K562 (cell line): ENCODE measurements around the gene DYRK2. TPM values are rescaled to one million over a fixed set of nuclear protein-coding genes. Genes with fewer than 3 reads are reported as not detected.

Source experiments
- ATAC-seq: fragments of 200-7000 bp; cut with Tn5 transposase; 3 replicates; pipeline ENCODE4 v1.9.1; 2020; ENCODE audit warnings: moderate library complexity
- BruUV-seq: library from RNA; stranded (reverse); fragments of 400-500 nt; replicated peaks from 2 replicates; lab custom pipeline; 2021; lab: Mats Ljungman, UMichigan
- CTCF ChIA-PET: fragments of 300-600 bp; formaldehyde crosslinking; extraction: SDS; loops from one replicate; lab custom pipeline; 2021; ENCODE audit warnings: low intra/inter-chr PET ratio; lab: Yijun Ruan, JAX
- POLR2A ChIA-PET: fragments of 300-600, 350-650 bp; sonication (Branson Sonifier 250); formaldehyde crosslinking; extraction: SDS; loops from one replicate; lab custom pipeline; 2021; ENCODE audit warnings: antibody characterized with exemption, inconsistent platforms; lab: Yijun Ruan, JAX
- DNase-seq, 4 experiments: peaks; one replicate each; pipeline versions ENCODE4 v3.0.0 to v3.0.0-alpha.2; 2011 to 2018; ENCODE audit warnings: low spot score in 3 of 4, mixed read lengths in 3 of 4; ENCODE audit errors: extremely low read depth in 1 of 4
- FAIRE-seq: peaks from 2 replicates; lab custom pipeline; 2011; peaks lifted over from hg19 to GRCh38; lab: Jason Lieb, UNC
- H2AFZ ChIP-seq: 2 replicates; pipeline ENCODE4 v1.6.0; 2011; ENCODE audit warnings: low read depth, low read length, control low read depth, inconsistent platforms
- H3K27ac ChIP-seq: fragments of 200-600 bp; 3 replicates; pipeline ENCODE4 v1.8.0; 2011; ENCODE audit warnings: low read depth, mild to moderate bottlenecking, control low read depth, inconsistent platforms, low read length, moderate library complexity, mixed read lengths; ENCODE audit errors: extremely low read depth
- H3K27me3 ChIP-seq, 2 experiments: fragments of 300-600 bp in 1 of 2; 2 replicates in 1 of 2; 3 replicates in 1 of 2; pipeline versions ENCODE4 v1.6.0 to v1.8.0; 2011; ENCODE audit warnings: inconsistent platforms in 2 of 2, low read length in 2 of 2, mild to moderate bottlenecking in 1 of 2, mixed read lengths in 1 of 2, moderate library complexity in 1 of 2; ENCODE audit not compliant: control insufficient read depth in 2 of 2, insufficient read depth in 2 of 2
- H3K36me3 ChIP-seq: fragments of 300-600 bp; 3 replicates; pipeline ENCODE4 v1.8.0; 2011; ENCODE audit warnings: mild to moderate bottlenecking, low read length, inconsistent platforms; ENCODE audit not compliant: control insufficient read depth, insufficient read depth
- H3K4me1 ChIP-seq, 2 experiments: fragments of 200-600 bp in 1 of 2; replicated peaks in 1 of 2; 2 replicates in 1 of 2; 3 replicates in 1 of 2; pipeline versions ENCODE4 v1.5.1 to v1.8.0; 2011; ENCODE audit warnings: inconsistent platforms in 2 of 2, low read length in 2 of 2, mild to moderate bottlenecking in 1 of 2, mixed read lengths in 1 of 2, moderate library complexity in 1 of 2; ENCODE audit not compliant: control insufficient read depth in 2 of 2, insufficient read depth in 2 of 2
- H3K4me2 ChIP-seq: 2 replicates; pipeline ENCODE4 v1.6.1; 2011; ENCODE audit warnings: low read length, control low read depth, inconsistent platforms, mixed read lengths; ENCODE audit not compliant: insufficient read depth
- H3K4me3 ChIP-seq: fragments of 200-600 bp; sonication (generic), shearing (Covaris generic); 2 replicates; pipeline ENCODE4 v1.5.1; 2016; ENCODE audit warnings: control low read depth, inconsistent platforms
- H3K79me2 ChIP-seq: fragments of 200-600 bp; 3 replicates; pipeline ENCODE4 v1.8.0; 2011; ENCODE audit warnings: low read length, inconsistent platforms; ENCODE audit not compliant: control insufficient read depth, insufficient read depth
- H3K9ac ChIP-seq, 2 experiments: 2 replicates each; pipeline versions ENCODE4 v1.6.0 to v1.6.1; 2011; ENCODE audit warnings: low read depth in 2 of 2, low read length in 2 of 2, control low read depth in 1 of 2, inconsistent platforms in 1 of 2, mild to moderate bottlenecking in 1 of 2, mixed read lengths in 1 of 2; ENCODE audit not compliant: insufficient read depth in 1 of 2
- H3K9me1 ChIP-seq: one replicate; pipeline ENCODE4 v1.6.0; 2011; ENCODE audit warnings: inconsistent platforms, mild to moderate bottlenecking, low read length, moderate library complexity; ENCODE audit not compliant: control insufficient read depth, insufficient read depth
- H3K9me3 ChIP-seq: replicated peaks from 2 replicates; pipeline ENCODE4 v1.5.1; 2011; ENCODE audit warnings: low read depth, low read length, inconsistent platforms; ENCODE audit not compliant: control insufficient read depth, insufficient read depth
- H4K20me1 ChIP-seq: replicated peaks from 2 replicates; pipeline ENCODE4 v1.6.1; 2011; ENCODE audit warnings: low read length, inconsistent platforms, mixed read lengths; ENCODE audit not compliant: control insufficient read depth, insufficient read depth
- CBX2 ChIP-seq: fragments of 200-600 bp; sonication (generic); IDR thresholded peaks from one replicate; pipeline ENCODE4 v1.6.1; 2012; ENCODE audit warnings: mild to moderate bottlenecking, low read length, inconsistent platforms; ENCODE audit not compliant: insufficient read depth, poor library complexity, severe bottlenecking
- CREB1 ChIP-seq, 2 experiments: sonication (generic) in 1 of 2; formaldehyde crosslinking in 1 of 2; IDR thresholded peaks; 2 replicates each; pipeline versions ENCODE4 v1.6.1 to v1.8.0; 2012 to 2022; ENCODE audit warnings: inconsistent platforms in 1 of 2, mild to moderate bottlenecking in 1 of 2, missing genetic modification reagents in 1 of 2, moderate library complexity in 1 of 2
- ELF2 ChIP-seq: fragments of 250-450 bp; sonication (Bioruptor Pico); IDR thresholded peaks from 2 replicates; pipeline ENCODE4 v1.5.0; 2021; ENCODE audit warnings: mild to moderate bottlenecking
- EP400 ChIP-seq: fragments of 450-650 bp; IDR thresholded peaks from 2 replicates; pipeline ENCODE4 v1.6.1; 2017; ENCODE audit warnings: antibody characterized with exemption, mild to moderate bottlenecking, moderate library complexity
- GATAD2B ChIP-seq: fragments of 450-650 bp; IDR thresholded peaks from 2 replicates; pipeline ENCODE4 v1.6.1; 2017; ENCODE audit warnings: mild to moderate bottlenecking, borderline replicate concordance
- GTF2E2 ChIP-seq: fragments of 200-800 bp; sonication (Bioruptor generic); IDR thresholded peaks from 2 replicates; pipeline ENCODE4 v1.6.1; 2016; ENCODE audit warnings: missing genetic modification characterization, missing compliant biosample characterization
- HDAC1 ChIP-seq, 2 experiments: fragments of 450-650 bp; IDR thresholded peaks; 2 replicates each; pipeline ENCODE4 v1.6.1; 2016 to 2017; ENCODE audit warnings: inconsistent platforms in 1 of 2, mild to moderate bottlenecking in 1 of 2, moderate library complexity in 1 of 2
- MTA1 ChIP-seq: fragments of 450-650 bp; IDR thresholded peaks from 2 replicates; pipeline ENCODE4 v1.6.1; 2017; ENCODE audit warnings: borderline replicate concordance
- NFE2L1 ChIP-seq: fragments of 450-650 bp; IDR thresholded peaks from 2 replicates; pipeline ENCODE4 v1.6.1; 2016; ENCODE audit warnings: missing genetic modification characterization, low read depth, mild to moderate bottlenecking, missing compliant biosample characterization, moderate library complexity, borderline replicate concordance
- PML ChIP-seq: IDR thresholded peaks from 2 replicates; pipeline ENCODE4 v1.6.1; 2012; ENCODE audit warnings: low read length, inconsistent platforms
- SMAD1 ChIP-seq: fragments of 150-350 bp; IDR thresholded peaks from 2 replicates; pipeline ENCODE4 v1.6.1; 2014; ENCODE audit warnings: low read length, low read depth; ENCODE audit not compliant: partially characterized antibody
- SRSF1 ChIP-seq: fragments of 200-400 bp; formaldehyde crosslinking; IDR thresholded peaks from 2 replicates; pipeline ENCODE4 v1.6.1; 2017; ENCODE audit warnings: mild to moderate bottlenecking, low read depth, low read length, moderate library complexity
- TRIM28 ChIP-seq: fragments of 450-650 bp; IDR thresholded peaks from 2 replicates; pipeline ENCODE4 v1.6.1; 2017
- ZNF217 ChIP-seq: sonication (generic); formaldehyde crosslinking; IDR thresholded peaks from 2 replicates; pipeline ENCODE4 v1.8.0; 2022; ENCODE audit warnings: mild to moderate bottlenecking, missing genetic modification reagents
- ZNF282 ChIP-seq: sonication (generic); formaldehyde crosslinking; IDR thresholded peaks from 2 replicates; pipeline ENCODE4 v1.8.1; 2023; ENCODE audit warnings: missing genetic modification reagents
- ZNF695 ChIP-seq: fragments of 450-650 bp; formaldehyde crosslinking; IDR thresholded peaks from 2 replicates; pipeline ENCODE4 v1.4.0; 2020; ENCODE audit warnings: mild to moderate bottlenecking, moderate library complexity
- ZNF717 ChIP-seq: fragments of 250-450 bp; sonication (Bioruptor Pico); IDR thresholded peaks from 2 replicates; pipeline ENCODE4 v1.5.0; 2021
- WGBS: fragments of 100-300 bp; shearing (Covaris generic); methylation state at CpG from one replicate; pipeline ENCODE4 v1.1.6; 2016; ENCODE audit warnings: low coverage, mixed read lengths; ENCODE audit not compliant: insufficient coverage; ENCODE audit errors: missing lambda C conversion rate; 5-methylcytosine and 5-hydroxymethylcytosine counted together
- in situ Hi-C: fragments of 300-500 bp; cut with MboI; formaldehyde crosslinking; loops from 4 replicates; pipeline ENCODE4 v1.15.0; 2018; ENCODE audit warnings: inconsistent platforms, mixed read lengths
- intact Hi-C: fragments of 100-400 bp; cut with micrococcal nuclease; formaldehyde crosslinking; loops from 2 replicates; pipeline ENCODE4 v1.14.2; 2022
- polyA plus RNA-seq, 8 experiments: library from polyadenylated mRNA; depleted of rRNA in 4 of 8; stranded (reverse) in 5 of 8; unstranded in 3 of 8; fragments of >200 nt; fragmentation: Nextera tagmentation in 2 of 8; fragmentation: Illumina TruSeq in 1 of 8; extraction: Ambion mirVana in 2 of 8; extraction: Trizol in 1 of 8; gene quantifications; 2 replicates each; pipeline versions ENCODE4 v1.2.1 to v1.2.3, GENCODE V29; 2011 to 2014; ENCODE audit warnings: inconsistent platforms in 1 of 8, missing spikeins in 1 of 8
- total RNA-seq, 7 experiments: library from RNA; depleted of rRNA in 6 of 7; stranded (reverse); fragments of >200 nt in 6 of 7; fragmentation: Illumina TruSeq in 2 of 7; extraction: Trizol in 2 of 7; gene quantifications; 2 replicates each; pipeline versions ENCODE4 v1.2.1 to v1.2.3, GENCODE V29; 2011 to 2021; ENCODE audit warnings: low replicate concordance in 1 of 7
- TF ChIP-seq, protein P1 (sequence below): sonication (generic); formaldehyde crosslinking; IDR thresholded peaks from 2 replicates; pipeline ENCODE4 v1.8.1; 2023; ENCODE audit warnings: mild to moderate bottlenecking, missing genetic modification reagents

The DYRK2 gene
- total and polyA plus RNA-seq, 9 of the 15 experiments (the other 6 are each of a cell fraction or from before 2014, with no cell fraction given): 1.7 to 15.4 (median 8.4) TPM

DNA sequence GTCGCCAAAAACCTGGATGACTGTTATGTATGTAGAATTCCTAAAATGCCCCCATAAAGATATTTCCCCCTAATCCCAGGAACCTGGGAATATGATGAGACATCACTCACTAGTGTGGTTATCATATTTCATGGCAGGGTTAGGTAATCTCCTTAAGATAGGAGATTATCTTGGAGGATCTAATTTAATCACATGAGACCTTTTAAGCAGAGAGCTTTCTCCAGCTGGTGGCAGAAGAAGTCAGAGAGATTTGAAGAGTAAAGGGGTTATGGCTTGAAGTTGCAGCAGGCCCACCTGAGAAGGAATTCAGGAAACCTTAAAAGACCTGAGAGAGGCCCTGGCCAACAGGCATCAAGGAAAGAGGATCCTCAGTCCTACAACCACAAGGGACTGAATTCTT, 53.6 kb downstream of the DYRK2 start:
- no peak overlapping the region for H2AFZ ChIP-seq
- no peaks in the 10 kb centered on the region for H3K9me3 ChIP-seq
- H3K9me1 ChIP-seq: no peaks in the 10 kb centered on the region
- no peaks in the 10 kb centered on the region for H3K79me2 ChIP-seq
- H3K4me3 ChIP-seq: no peak overlapping the region
- no peaks in the 10 kb centered on the region for H4K20me1 ChIP-seq
- H3K4me2 ChIP-seq: no peak overlapping the region
- CTCF ChIA-PET: no interaction called here
- POLR2A ChIA-PET: interaction anchor here (0.8 kb wide), 1 partner anchor 73 kb away, joined by 3 read pairs; no protein-coding TSS in a partner anchor
- ATAC-seq: no peak
- no peak for FAIRE-seq
- in situ Hi-C loops (no loop called here), intact Hi-C loops (no loop called here)
- WGBS: 0% methylated on average over 1 of the region's 1 CpG
- no peak overlapping the region for H3K9ac ChIP-seq
- no peaks in the 10 kb centered on the region; a peak in 1 of 5 replicates for H3K4me1 ChIP-seq
- no peak for TF ChIP-seq MTA1
- TF ChIP-seq SRSF1: no peak
- TF ChIP-seq PML: no peak
- no peaks in the 10 kb centered on the region for H3K36me3 ChIP-seq
- no TSS peak for BruUV-seq
- H3K27ac ChIP-seq: no peak overlapping the region
- H3K27me3 ChIP-seq: no peaks in the 10 kb centered on the region; a peak in 1 of 5 replicates
- no peak for DNase-seq

DNA sequence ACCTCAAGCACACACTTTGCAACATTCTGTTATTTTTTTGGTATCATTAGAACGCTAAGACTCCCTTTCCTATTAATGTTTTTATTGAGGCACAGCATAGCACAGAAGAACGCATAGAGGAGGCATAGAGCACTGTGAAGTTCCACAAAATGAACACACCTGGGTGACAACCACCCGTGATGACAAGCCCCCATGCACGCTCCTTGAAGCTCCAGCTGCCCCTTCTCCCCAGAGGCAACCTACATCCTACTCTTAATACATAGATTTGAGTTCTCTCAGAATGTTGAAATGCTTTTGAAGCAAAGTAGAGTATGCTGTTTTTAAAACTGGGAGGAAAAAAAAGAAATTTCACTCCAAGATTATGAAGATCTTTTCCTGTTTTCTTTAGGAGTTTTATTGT, 55.5 kb downstream of the DYRK2 start:
- no peaks in the 10 kb centered on the region for H3K27me3 ChIP-seq
- no peak overlapping the region for H3K4me2 ChIP-seq
- no peak overlapping the region for H3K9ac ChIP-seq
- ATAC-seq: no peak
- H3K79me2 ChIP-seq: no peaks in the 10 kb centered on the region
- no peak for FAIRE-seq
- DNase-seq: no peak
- H3K27ac ChIP-seq: no peak overlapping the region
- no TSS peak for BruUV-seq
- no peaks in the 10 kb centered on the region for H3K36me3 ChIP-seq
- H3K4me3 ChIP-seq: no peak overlapping the region
- POLR2A ChIA-PET: interaction anchor here (0.6 kb wide), 1 partner anchor 178 kb away, joined by 3 read pairs; no protein-coding TSS in a partner anchor
- H3K4me1 ChIP-seq: no peaks in the 10 kb centered on the region; a peak in 1 of 5 replicates
- 0% methylated on average over 4 of the region's 4 CpGs for WGBS
- H4K20me1 ChIP-seq: no peaks in the 10 kb centered on the region
- H3K9me3 ChIP-seq: no peaks in the 10 kb centered on the region
- intact Hi-C loops (no loop called here), in situ Hi-C loops (no loop called here)
- no peak overlapping the region for H2AFZ ChIP-seq
- H3K9me1 ChIP-seq: no peaks in the 10 kb centered on the region
- CTCF ChIA-PET: no interaction called here
- TF ChIP-seq ZNF217 (no peak), CREB1 (IDR thresholded peaks at IDR 0.05) (no peak), CREB1 (CRISPR knock-in tag; IDR thresholded peaks at IDR 0.05) (no peak), ZNF717 (no peak), CBX2 (no peak), HDAC1 (IDR thresholded peaks at IDR 0.05) (no peak), ELF2 (CRISPR knock-in tag) (no peak), ZNF282 (no peak), EP400 (no peak), NFE2L1 (tag) (no peak), TRIM28 (no peak), GTF2E2 (tag) (no peak), SMAD1 (no peak), ZNF695 (CRISPR knock-in tag) (no peak), GATAD2B (no peak)
- TF ChIP-seq, protein P1, sequence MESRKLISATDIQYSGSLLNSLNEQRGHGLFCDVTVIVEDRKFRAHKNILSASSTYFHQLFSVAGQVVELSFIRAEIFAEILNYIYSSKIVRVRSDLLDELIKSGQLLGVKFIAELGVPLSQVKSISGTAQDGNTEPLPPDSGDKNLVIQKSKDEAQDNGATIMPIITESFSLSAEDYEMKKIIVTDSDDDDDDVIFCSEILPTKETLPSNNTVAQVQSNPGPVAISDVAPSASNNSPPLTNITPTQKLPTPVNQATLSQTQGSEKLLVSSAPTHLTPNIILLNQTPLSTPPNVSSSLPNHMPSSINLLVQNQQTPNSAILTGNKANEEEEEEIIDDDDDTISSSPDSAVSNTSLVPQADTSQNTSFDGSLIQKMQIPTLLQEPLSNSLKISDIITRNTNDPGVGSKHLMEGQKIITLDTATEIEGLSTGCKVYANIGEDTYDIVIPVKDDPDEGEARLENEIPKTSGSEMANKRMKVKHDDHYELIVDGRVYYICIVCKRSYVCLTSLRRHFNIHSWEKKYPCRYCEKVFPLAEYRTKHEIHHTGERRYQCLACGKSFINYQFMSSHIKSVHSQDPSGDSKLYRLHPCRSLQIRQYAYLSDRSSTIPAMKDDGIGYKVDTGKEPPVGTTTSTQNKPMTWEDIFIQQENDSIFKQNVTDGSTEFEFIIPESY (CRISPR knock-in tag): no peak
